Adrenal gland (tissue), 12 donors: ENCODE measurements around the gene DMD. TPM values are rescaled to one million over a fixed set of nuclear protein-coding genes. Genes with fewer than 3 reads are reported as not detected.

Experiments
- DNase-seq, 7 donors: peaks; one replicate each; pipeline ENCODE4 v3.0.0-alpha.2; 2019 to 2020
- H3K27ac ChIP-seq, 5 donors: fragments of 200-600 bp; sonication (generic) in 4 of 5; 1 replicate in 3 of 5; 2 replicates in 2 of 5; pipeline versions ENCODE4 v1.5.1 to v1.8.0; 2016 to 2020; ENCODE audit warnings: mild to moderate bottlenecking in 1 of 5
- H3K27me3 ChIP-seq: fragments of 200-600 bp; 2 replicates; pipeline ENCODE4 v1.8.0; 2021
- H3K36me3 ChIP-seq, 2 donors: fragments of 200-600 bp; replicated peaks in 1 of 2; 1 replicate in 1 of 2; 2 replicates in 1 of 2; pipeline versions ENCODE4 v1.5.1 to v1.8.0; 2018 to 2022
- H3K4me1 ChIP-seq, 2 donors: fragments of 200-600 bp; replicated peaks in 1 of 2; 1 replicate in 1 of 2; 2 replicates in 1 of 2; pipeline versions ENCODE4 v1.5.1 to v1.8.0; 2018 to 2021
- H3K4me3 ChIP-seq, 4 donors: fragments of 200-600 bp; sonication (generic) in 3 of 4; one replicate each; pipeline ENCODE4 v1.5.1; 2016 to 2018
- H3K9me3 ChIP-seq, 3 donors: fragments of 200-600 bp; sonication (generic) in 1 of 3; replicated peaks in 1 of 3; 1 replicate in 2 of 3; 2 replicates in 1 of 3; pipeline versions ENCODE4 v1.5.1 to v1.8.0; 2016 to 2021
- CTCF ChIP-seq, 6 experiments: fragments of 450-650 bp in 4 of 6; fragments of 200-600 bp in 2 of 6; sonication (generic) in 1 of 6; IDR thresholded peaks; 1 replicate in 5 of 6; 2 replicates in 1 of 6; pipeline versions ENCODE4 v1.5.1 to v1.8.0; 2016 to 2021; ENCODE audit warnings: antibody characterized with exemption in 6 of 6, mild to moderate bottlenecking in 2 of 6, moderate library complexity in 1 of 6
- POLR2A ChIP-seq, 2 donors: fragments of 450-650 bp; IDR thresholded peaks; one replicate each; pipeline ENCODE4 v1.6.1; 2017; ENCODE audit warnings: antibody characterized with exemption in 2 of 2, mild to moderate bottlenecking in 2 of 2, moderate library complexity in 1 of 2
- WGBS, 4 donors: extraction: QIAGEN DNeasy Blood & Tissue Kit in 2 of 4; methylation state at CpG; one replicate each; pipeline versions ENCODE4 v1.1.5 to v1.1.7; 2013 to 2017; 5-methylcytosine and 5-hydroxymethylcytosine counted together
- intact Hi-C, 2 donors: fragments of 100-400 bp; cut with DNase I; formaldehyde crosslinking; loops; one replicate each; pipeline versions ENCODE4 v1.14.1 to v1.15.0; 2022 to 2023
- polyA plus RNA-seq, 3 donors: library from polyadenylated mRNA; stranded (reverse); fragments of 200-250 nt in 2 of 3; fragments of 350-450 nt in 1 of 3; fragmentation: Illumina TruSeq in 1 of 3; extraction: RNeasy Lipid Tissue Mini Kit (QIAGEN cat#74804) in 1 of 3; gene quantifications; one replicate each; pipeline ENCODE4 v1.2.3, GENCODE V29; 2013 to 2014
- total RNA-seq, 9 donors: library from RNA; depleted of rRNA in 4 of 9; stranded (reverse); fragments of >200 nt in 4 of 9; fragments of 120-200 nt in 1 of 9; fragmentation: NEBNext Ultra II Directional in 1 of 9; extraction: Animal tissue kit (Norgen Biotek cat#: 25700) in 1 of 9; gene quantifications; one replicate each; pipeline versions ENCODE4 v1.1.0 to v1.2.4, GENCODE V29; 2013 to 2023
- donor health status: healthy with polysubstance abuse.
- donor health status: Bipolar disorder and iron deficiency.
- donor health status: DM: yes; HTN: yes; CAD: no.
- donor health status: DM: no; HTN: no; CAD: no.
- donor health status: DM: no; HTN: no; CAD: no.
- donor health status: DM: yes; HTN: yes; CAD: no.

The DMD gene
- total and polyA plus RNA-seq, 12 donors = 14.6 to 89.7 (median 36.2) TPM

GRCh38 chrX:32150141-32150540 is 1061.2 kb downstream of the DMD start:
- Histone ChIP-seq H3K4me1 (no peaks in the 10 kb centered on the region), H3K27me3 (no peaks in the 10 kb centered on the region), H3K36me3 (no peaks in the 10 kb centered on the region), H3K9me3 (no peaks in the 10 kb centered on the region), H3K27ac (no peak overlapping the region), H3K4me3 (no peak overlapping the region)
- no peak for TF ChIP-seq POLR2A (IDR thresholded peaks at IDR 0.05)
- no peak for TF ChIP-seq CTCF (IDR thresholded peaks at IDR 0.05)
- intact Hi-C loops = no loop called here
- whole genome bisulfite sequencing, 4 donors = 53 to 67% (median 58%) methylated on average over 5 to 6 of the region's 6 CpGs
- DNase-seq = no peak

GRCh38 chrX:32141841-32142240 is 1069.5 kb downstream of the DMD start:
- WGBS, 4 donors = 66 to 85% (median 80%) methylated on average over 5 of the region's 5 CpGs
- DNase-seq = no peak
- no peaks in the 10 kb centered on the region for H3K9me3 ChIP-seq
- no peak for TF ChIP-seq POLR2A (IDR thresholded peaks at IDR 0.05)
- no peak for TF ChIP-seq CTCF (IDR thresholded peaks at IDR 0.05)
- no peaks in the 10 kb centered on the region for H3K4me1 ChIP-seq
- intact Hi-C loops = no loop called here
- no peaks in the 10 kb centered on the region for H3K36me3 ChIP-seq
- H3K27ac ChIP-seq = no peak overlapping the region
- no peak overlapping the region for H3K4me3 ChIP-seq
- no peaks in the 10 kb centered on the region for H3K27me3 ChIP-seq

GRCh38 chrX:32139476-32139875 is 1071.9 kb downstream of the DMD start:
- no peaks in the 10 kb centered on the region for H3K27me3 ChIP-seq
- H3K9me3 ChIP-seq = no peaks in the 10 kb centered on the region
- DNase-seq = no peak
- TF ChIP-seq POLR2A (IDR thresholded peaks at IDR 0.05) (no peak), CTCF (IDR thresholded peaks at IDR 0.05) (no peak)
- no peaks in the 10 kb centered on the region for H3K4me1 ChIP-seq
- no peak overlapping the region for H3K4me3 ChIP-seq
- no peaks in the 10 kb centered on the region for H3K36me3 ChIP-seq
- H3K27ac ChIP-seq = no peak overlapping the region
- intact Hi-C loops = no loop called here

GRCh38 chrX:32137525-32137924 is 1073.8 kb downstream of the DMD start:
- intact Hi-C loops = no loop called here
- Histone ChIP-seq H3K27me3 (no peaks in the 10 kb centered on the region), H3K9me3 (no peaks in the 10 kb centered on the region), H3K36me3 (no peaks in the 10 kb centered on the region), H3K27ac (no peak overlapping the region), H3K4me3 (no peak overlapping the region), H3K4me1 (no peaks in the 10 kb centered on the region)
- TF ChIP-seq CTCF (IDR thresholded peaks at IDR 0.05) (no peak), POLR2A (IDR thresholded peaks at IDR 0.05) (no peak)
- DNase-seq = peak in 4 of 7 donors; percentile 2 to 32 (median 22)
- 54 to 73% (median 61%) methylated on average over 2 of the region's 2 CpGs for WGBS, 4 donors
